Activated CD4-positive, alpha-beta T cell treated with anti-CD3 and anti-CD28 coated beads, Interleukin-2, amount 50 U/mL, for 24 hours (primary cell): Measurements from ENCODE around the gene PSG1.
"Not testable (repeated sequence)": the region's sequence is repeated elsewhere in the genome, so short reads cannot be mapped to it uniquely, and the experiment has no call there.

Experiments
- DNase-seq, 2 donors: peaks; one replicate each; pipeline ENCODE4 v3.0.0-alpha.2; 2020; ENCODE audit warnings: low read depth in 1 of 2, low spot score in 1 of 2

Gene PSG1

GRCh38 chr19:42882010-42882409 is 2.5 kb upstream of the PSG1 start:
- not testable (repeated sequence) for DNase-seq

GRCh38 chr19:42881279-42881678 is 1.8 kb upstream of the PSG1 start:
- not testable (repeated sequence) for DNase-seq

- DNase-seq: not testable (repeated sequence)
Measured at GRCh38 chr19:42880621-42881020, 1.1 kb upstream of the PSG1 start.

GRCh38 chr19:42876596-42876995 is 2.9 kb downstream of the PSG1 start:
- DNase-seq: not testable (repeated sequence)

- not testable (repeated sequence) for DNase-seq
Measured at GRCh38 chr19:42875881-42876280, 3.6 kb downstream of the PSG1 start.

GRCh38 chr19:42874901-42875813 is 4.4 kb downstream of the PSG1 start:
- DNase-seq: not testable (repeated sequence)

GRCh38 chr19:42874136-42874535 is 5.4 kb downstream of the PSG1 start:
- DNase-seq: not testable (repeated sequence)

- DNase-seq: no peak
Measured at GRCh38 chr19:42872608-42873007, 6.9 kb downstream of the PSG1 start.

GRCh38 chr19:42857544-42857867 is 22.0 kb downstream of the PSG1 start:
- DNase-seq: no peak

- DNase-seq: not testable (repeated sequence)
Measured at GRCh38 chr19:42856866-42857543, 22.5 kb downstream of the PSG1 start.

GRCh38 chr19:42854745-42855144 is 24.8 kb downstream of the PSG1 start:
- DNase-seq: not testable (repeated sequence)

- not testable (repeated sequence) for DNase-seq
Measured at GRCh38 chr19:42853231-42853630, 26.3 kb downstream of the PSG1 start.

- not testable (repeated sequence) for DNase-seq
Measured at GRCh38 chr19:42852821-42853220, 26.7 kb downstream of the PSG1 start.

GRCh38 chr19:42851718-42852280 is 27.7 kb downstream of the PSG1 start:
- DNase-seq: not testable (repeated sequence)

- no peak for DNase-seq
Measured at GRCh38 chr19:42850981-42851717, 28.4 kb downstream of the PSG1 start.

GRCh38 chr19:42846597-42846996 is 32.9 kb downstream of the PSG1 start:
- DNase-seq: no peak

- not testable (repeated sequence) for DNase-seq
Measured at GRCh38 chr19:42843631-42844030, 35.9 kb downstream of the PSG1 start.

GRCh38 chr19:42832746-42833442 is 46.6 kb downstream of the PSG1 start:
- DNase-seq: not testable (repeated sequence)

GRCh38 chr19:42832023-42832680 is 47.4 kb downstream of the PSG1 start:
- not testable (repeated sequence) for DNase-seq
